ENCODE data around the gene VOPP1.

DNA sequence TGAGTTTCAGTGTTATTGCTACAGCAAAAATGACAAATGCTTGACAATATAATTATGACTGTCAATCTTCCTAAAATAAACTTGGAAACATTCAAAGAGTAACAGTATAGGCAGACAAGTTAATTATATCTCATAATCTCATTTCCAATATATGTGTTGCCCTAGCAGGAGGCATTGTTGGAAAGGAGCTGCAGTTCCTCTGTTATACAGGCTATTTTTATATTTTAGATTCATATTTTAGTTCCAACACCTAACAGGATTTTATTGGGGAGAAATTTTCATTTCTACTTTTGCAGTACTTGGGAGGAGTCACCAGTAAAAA is 19.3 kb downstream of the VOPP1 start:
- TF ChIP-seq, protein P1, sequence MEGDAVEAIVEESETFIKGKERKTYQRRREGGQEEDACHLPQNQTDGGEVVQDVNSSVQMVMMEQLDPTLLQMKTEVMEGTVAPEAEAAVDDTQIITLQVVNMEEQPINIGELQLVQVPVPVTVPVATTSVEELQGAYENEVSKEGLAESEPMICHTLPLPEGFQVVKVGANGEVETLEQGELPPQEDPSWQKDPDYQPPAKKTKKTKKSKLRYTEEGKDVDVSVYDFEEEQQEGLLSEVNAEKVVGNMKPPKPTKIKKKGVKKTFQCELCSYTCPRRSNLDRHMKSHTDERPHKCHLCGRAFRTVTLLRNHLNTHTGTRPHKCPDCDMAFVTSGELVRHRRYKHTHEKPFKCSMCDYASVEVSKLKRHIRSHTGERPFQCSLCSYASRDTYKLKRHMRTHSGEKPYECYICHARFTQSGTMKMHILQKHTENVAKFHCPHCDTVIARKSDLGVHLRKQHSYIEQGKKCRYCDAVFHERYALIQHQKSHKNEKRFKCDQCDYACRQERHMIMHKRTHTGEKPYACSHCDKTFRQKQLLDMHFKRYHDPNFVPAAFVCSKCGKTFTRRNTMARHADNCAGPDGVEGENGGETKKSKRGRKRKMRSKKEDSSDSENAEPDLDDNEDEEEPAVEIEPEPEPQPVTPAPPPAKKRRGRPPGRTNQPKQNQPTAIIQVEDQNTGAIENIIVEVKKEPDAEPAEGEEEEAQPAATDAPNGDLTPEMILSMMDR (conservative IDR thresholded peaks at IDR 0.05 in 1 of 2, IDR thresholded peaks at IDR 0.05 in 1 of 2; ENCODE audit: extremely low read depth in 1 of 2, insufficient read depth in 1 of 2, low read depth in 1 of 2, low read length in 2 of 2), result no peak
- TF ChIP-seq EZH2 (IDR thresholded peaks at IDR 0.05; ENCODE audit: borderline replicate concordance, low read length), result no peak

Data from mammary epithelial cell (primary cell).